Lower lobe of right lung (tissue), 2 donors: Measurements from ENCODE around the gene LEO1. TPM values are rescaled to one million over a fixed set of nuclear protein-coding genes. Genes with fewer than 3 reads are reported as not detected.

ENCODE experiments used
- ATAC-seq, 2 donors: fragments of 200-7000 bp; cut with Tn5 transposase; one replicate each; pipeline ENCODE4 v1.9.1; 2020 to 2022; ENCODE audit warnings: mild to moderate bottlenecking in 2 of 2, moderate library complexity in 2 of 2
- DNase-seq: peaks from one replicate; pipeline ENCODE4 v3.0.0-alpha.2; 2020
- H3K27ac ChIP-seq: fragments of 200-600 bp; one replicate; pipeline ENCODE4 v1.8.0; 2022
- H3K27me3 ChIP-seq: fragments of 200-600 bp; one replicate; pipeline ENCODE4 v1.8.0; 2022; ENCODE audit warnings: low read depth
- H3K36me3 ChIP-seq: fragments of 200-600 bp; one replicate; pipeline ENCODE4 v1.8.0; 2022; ENCODE audit warnings: mild to moderate bottlenecking
- H3K4me1 ChIP-seq: fragments of 200-600 bp; one replicate; pipeline ENCODE4 v1.8.0; 2022
- H3K4me3 ChIP-seq: fragments of 200-600 bp; one replicate; pipeline ENCODE4 v1.8.0; 2022; ENCODE audit warnings: mild to moderate bottlenecking
- H3K9me3 ChIP-seq: fragments of 200-600 bp; one replicate; pipeline ENCODE4 v1.8.0; 2022
- intact Hi-C: fragments of 100-400 bp; cut with DNase I; formaldehyde crosslinking; loops from one replicate; pipeline ENCODE4 v1.11.0; 2022
- total RNA-seq: library from RNA; stranded (reverse); fragmentation: NEBNext Ultra II Directional; extraction: Animal tissue kit (Norgen Biotek cat#: 25700); gene quantifications from one replicate; pipeline ENCODE4 v1.2.1, GENCODE V29; 2021
- TF ChIP-seq, protein P1 (sequence below): fragments of 200-600 bp; IDR thresholded peaks from one replicate; pipeline ENCODE4 v1.8.0; 2022; ENCODE audit warnings: antibody characterized with exemption, mild to moderate bottlenecking
- donor health status: DM: no; HTN: yes; CAD: no; lungs with severe emphysema.

Gene LEO1
- total RNA-seq, 1 donor from 2014 or later: 12.6 TPM

DNA sequence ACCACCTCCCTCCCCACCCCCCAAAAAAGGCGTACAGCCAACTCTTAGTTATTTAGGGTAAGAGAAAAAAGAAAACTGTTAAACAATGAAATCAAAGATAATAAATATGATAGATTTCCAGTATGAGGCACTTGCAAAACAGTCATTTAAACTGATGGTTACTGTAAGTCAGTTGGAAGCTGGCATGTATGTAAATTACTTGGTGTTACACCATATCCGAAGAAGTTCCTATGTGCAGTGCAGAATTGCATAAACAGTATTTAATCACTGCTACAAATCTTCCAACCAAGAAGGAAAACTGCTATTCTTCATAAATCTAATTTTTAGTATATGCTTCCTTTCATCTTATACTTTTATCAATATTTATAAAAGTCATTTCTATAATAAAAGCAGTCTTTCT lies 62.0 kb downstream of the LEO1 start:
- peaks cover 4% of the 10 kb centered on the region for H3K4me1 ChIP-seq
- no peak overlapping the region for H3K4me3 ChIP-seq
- ATAC-seq (no peak), DNase-seq (no peak)
- no peaks in the 10 kb centered on the region for H3K27me3 ChIP-seq
- intact Hi-C loops: no loop called here
- peaks cover 63% of the 10 kb centered on the region for H3K36me3 ChIP-seq
- TF ChIP-seq, protein P1, sequence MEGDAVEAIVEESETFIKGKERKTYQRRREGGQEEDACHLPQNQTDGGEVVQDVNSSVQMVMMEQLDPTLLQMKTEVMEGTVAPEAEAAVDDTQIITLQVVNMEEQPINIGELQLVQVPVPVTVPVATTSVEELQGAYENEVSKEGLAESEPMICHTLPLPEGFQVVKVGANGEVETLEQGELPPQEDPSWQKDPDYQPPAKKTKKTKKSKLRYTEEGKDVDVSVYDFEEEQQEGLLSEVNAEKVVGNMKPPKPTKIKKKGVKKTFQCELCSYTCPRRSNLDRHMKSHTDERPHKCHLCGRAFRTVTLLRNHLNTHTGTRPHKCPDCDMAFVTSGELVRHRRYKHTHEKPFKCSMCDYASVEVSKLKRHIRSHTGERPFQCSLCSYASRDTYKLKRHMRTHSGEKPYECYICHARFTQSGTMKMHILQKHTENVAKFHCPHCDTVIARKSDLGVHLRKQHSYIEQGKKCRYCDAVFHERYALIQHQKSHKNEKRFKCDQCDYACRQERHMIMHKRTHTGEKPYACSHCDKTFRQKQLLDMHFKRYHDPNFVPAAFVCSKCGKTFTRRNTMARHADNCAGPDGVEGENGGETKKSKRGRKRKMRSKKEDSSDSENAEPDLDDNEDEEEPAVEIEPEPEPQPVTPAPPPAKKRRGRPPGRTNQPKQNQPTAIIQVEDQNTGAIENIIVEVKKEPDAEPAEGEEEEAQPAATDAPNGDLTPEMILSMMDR: no peak
- H3K27ac ChIP-seq: no peak overlapping the region
- no peaks in the 10 kb centered on the region for H3K9me3 ChIP-seq

DNA sequence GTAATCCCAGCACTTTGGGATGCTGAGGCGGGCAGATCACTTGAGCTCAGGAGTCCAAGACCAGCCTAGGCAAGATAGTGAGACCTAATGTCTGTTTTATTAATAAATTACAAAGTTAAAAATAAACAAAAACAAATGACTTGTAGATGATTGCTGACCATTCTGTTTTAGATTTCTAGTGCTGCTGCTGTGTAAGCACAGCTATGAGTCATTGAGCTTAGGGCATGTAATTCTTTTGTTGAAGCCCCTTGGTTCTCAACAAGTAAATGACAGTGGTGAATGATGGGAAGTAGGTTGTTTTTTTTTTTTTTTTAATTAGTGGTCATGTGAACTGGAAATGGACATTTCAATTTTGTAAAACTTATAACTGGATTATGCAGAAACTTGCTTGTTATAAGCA lies 63.3 kb downstream of the LEO1 start:
- no peak for ATAC-seq
- H3K4me1 ChIP-seq: peaks cover 4% of the 10 kb centered on the region
- H3K36me3 ChIP-seq: peaks cover 70% of the 10 kb centered on the region
- no peak overlapping the region for H3K4me3 ChIP-seq
- no peaks in the 10 kb centered on the region for H3K27me3 ChIP-seq
- H3K27ac ChIP-seq: peak overlapping the region; percentile 8
- no peaks in the 10 kb centered on the region for H3K9me3 ChIP-seq
- no peak for DNase-seq
- TF ChIP-seq, protein P1: no peak
- intact Hi-C loops: no loop called here

- Histone ChIP-seq H3K36me3 (peaks cover 78% of the 10 kb centered on the region), H3K27ac (no peak overlapping the region), H3K9me3 (no peaks in the 10 kb centered on the region), H3K27me3 (no peaks in the 10 kb centered on the region), H3K4me3 (no peak overlapping the region), H3K4me1 (peaks cover 4% of the 10 kb centered on the region)
- TF ChIP-seq, protein P1: no peak
- DNase-seq (no peak), ATAC-seq (peak; percentile 89 to 95)
- intact Hi-C loops: no loop called here
Observed at GRCh38 chr15:51907136-51907862, 64.3 kb downstream of the LEO1 start.

DNA sequence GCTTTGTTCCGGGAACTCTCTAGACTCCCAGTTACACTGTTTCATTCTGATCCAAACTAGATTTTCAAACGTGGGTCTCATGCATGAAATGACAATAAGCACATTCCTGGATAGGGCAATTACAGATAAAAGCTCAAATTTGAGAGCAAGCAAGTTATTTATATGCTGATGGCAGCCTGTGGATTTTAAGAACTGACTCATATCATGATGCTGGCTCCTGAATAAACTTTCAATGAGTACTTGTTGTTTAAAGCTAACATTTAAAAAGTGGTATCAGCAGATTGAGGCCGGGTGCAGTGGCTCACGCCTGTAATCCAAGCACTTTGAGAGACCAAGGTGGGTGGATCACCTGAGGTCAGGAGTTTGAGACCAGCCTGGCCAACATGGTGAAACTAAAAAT lies 66.6 kb downstream of the LEO1 start:
- intact Hi-C loops: no loop called here
- TF ChIP-seq, protein P1: no peak
- Histone ChIP-seq H3K9me3 (no peaks in the 10 kb centered on the region), H3K27me3 (no peaks in the 10 kb centered on the region), H3K4me1 (peaks cover 4% of the 10 kb centered on the region), H3K4me3 (no peak overlapping the region), H3K27ac (no peak overlapping the region), H3K36me3 (peaks cover 76% of the 10 kb centered on the region)
- ATAC-seq: peak; percentile 8 to 75
- no peak for DNase-seq

GRCh38 chr15:51904421-51904820 lies 67.2 kb downstream of the LEO1 start:
- Histone ChIP-seq H3K27me3 (no peaks in the 10 kb centered on the region), H3K36me3 (peaks cover 76% of the 10 kb centered on the region), H3K27ac (no peak overlapping the region), H3K4me1 (peaks cover 4% of the 10 kb centered on the region), H3K4me3 (no peak overlapping the region), H3K9me3 (no peaks in the 10 kb centered on the region)
- ATAC-seq (no peak), DNase-seq (no peak)
- TF ChIP-seq, protein P1: no peak
- intact Hi-C loops: no loop called here
